Activated T-cell treated with anti-CD3 and anti-CD28 coated beads for 48 hours (primary cell): ENCODE data around the gene PPM1G.
"Not testable (repeated sequence)": the region's sequence is repeated elsewhere in the genome, so short reads cannot be mapped to it uniquely, and the experiment has no call there.

Experiments used
- DNase-seq: peaks from one replicate; pipeline ENCODE4 v3.0.0-alpha.2; 2020; ENCODE audit warnings: low read depth

PPM1G gene

DNA sequence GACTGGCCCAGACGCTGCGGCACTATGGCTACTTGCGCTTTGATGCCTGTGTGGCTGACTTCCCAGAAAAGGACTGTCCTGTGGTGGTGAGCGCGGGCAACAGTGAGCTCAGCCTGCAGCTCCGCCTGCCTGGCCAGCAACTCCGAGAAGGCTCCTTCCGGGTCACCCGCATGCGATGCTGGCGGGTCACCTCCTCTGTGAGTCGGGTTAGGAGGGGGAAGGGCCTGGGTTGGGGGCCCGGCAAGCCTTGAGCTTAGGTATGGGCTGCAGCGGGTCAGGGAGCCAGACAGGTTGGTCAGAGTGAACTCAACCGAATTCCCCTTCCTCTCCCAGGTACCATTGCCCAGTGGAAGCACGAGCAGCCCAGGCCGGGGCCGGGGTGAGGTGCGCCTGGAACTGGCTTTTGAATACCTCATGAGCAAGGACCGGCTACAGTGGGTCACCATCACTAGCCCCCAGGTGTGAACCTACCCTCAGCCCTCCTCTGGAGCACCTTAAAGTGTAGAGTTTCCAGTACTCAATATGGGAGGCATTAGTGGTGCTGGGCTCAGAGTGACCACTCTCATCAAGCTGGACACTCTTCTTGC lies 33.8 kb downstream of the PPM1G start:
- DNase-seq = no peak

DNA sequence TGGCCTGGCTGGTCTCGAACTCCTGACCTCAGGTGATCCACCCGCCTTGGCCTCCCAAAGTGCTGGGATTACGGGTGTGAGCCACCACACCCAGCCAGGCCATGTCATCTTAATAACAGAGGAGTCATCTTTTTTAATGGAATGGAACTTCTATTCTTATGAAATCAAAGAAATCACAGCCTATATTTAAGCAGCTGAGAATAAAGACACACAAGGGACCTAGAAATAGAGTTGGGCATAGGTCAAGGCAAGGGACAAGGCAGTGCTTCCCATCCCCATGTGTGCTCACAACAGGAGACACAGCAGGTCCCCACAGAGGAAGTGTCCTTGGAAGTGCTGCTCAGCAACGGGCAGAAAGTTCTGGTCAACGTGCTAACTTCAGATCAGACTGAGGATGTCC lies 35.8 kb downstream of the PPM1G start:
- no peak for DNase-seq

DNA sequence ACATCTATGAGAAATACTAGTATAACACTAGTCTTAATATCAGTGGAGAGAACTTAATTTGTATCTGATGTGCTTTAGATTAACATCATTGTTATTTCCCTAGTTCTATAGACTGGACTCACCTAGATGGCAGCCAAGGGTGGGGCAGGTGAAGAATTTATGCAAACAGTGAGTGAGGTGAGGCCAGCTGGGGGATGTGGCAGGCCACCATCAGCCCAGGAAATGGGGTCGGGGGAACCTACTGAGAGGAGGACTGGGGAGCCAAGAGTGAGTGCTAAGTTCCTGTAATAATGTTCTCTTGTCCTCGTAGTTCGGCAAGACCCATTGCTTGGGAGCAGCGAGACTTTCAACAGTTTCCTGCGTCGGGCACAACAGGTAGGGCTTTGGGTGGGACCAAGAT lies 36.5 kb downstream of the PPM1G start:
- DNase-seq = no peak

DNA sequence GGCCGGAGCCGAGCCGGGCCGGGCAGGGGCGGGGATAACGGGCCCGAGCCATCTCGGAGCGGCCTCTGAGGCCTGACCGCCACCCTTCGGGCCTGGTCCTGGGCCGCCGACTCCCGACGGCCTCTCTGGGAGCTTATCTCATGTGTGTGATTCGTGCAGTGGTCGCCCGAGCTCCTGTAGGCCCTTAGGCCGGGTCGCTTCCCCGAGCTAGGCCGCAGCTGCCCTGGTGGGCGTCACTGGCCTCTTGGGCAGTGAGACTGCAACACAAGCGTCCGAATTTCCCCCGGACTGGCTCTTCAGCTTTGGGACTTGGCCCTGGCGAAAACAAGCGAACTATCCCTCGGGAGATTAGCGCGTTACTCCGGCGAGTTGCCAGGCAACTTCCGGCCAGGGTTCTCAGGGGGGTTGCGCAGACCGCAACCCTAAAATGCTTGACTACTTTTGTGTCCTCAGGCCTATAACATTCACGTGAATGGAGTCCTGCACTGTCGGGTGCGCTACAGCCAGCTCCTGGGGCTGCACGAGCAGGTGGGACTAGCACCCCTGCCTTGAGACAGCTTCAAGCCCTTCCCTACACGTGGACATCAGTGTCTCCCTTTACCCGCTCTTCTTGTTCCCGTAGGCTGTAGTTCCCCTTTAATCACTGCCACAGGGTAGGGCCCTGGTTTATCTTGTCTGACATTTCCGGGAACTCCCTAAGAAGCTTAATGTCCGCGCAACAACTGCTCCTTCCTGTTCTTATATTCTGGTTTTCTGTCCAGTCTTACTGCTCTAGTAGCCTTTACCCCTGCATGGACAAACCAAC lies 38.4 kb downstream of the PPM1G start:
- DNase-seq = no peak

DNA sequence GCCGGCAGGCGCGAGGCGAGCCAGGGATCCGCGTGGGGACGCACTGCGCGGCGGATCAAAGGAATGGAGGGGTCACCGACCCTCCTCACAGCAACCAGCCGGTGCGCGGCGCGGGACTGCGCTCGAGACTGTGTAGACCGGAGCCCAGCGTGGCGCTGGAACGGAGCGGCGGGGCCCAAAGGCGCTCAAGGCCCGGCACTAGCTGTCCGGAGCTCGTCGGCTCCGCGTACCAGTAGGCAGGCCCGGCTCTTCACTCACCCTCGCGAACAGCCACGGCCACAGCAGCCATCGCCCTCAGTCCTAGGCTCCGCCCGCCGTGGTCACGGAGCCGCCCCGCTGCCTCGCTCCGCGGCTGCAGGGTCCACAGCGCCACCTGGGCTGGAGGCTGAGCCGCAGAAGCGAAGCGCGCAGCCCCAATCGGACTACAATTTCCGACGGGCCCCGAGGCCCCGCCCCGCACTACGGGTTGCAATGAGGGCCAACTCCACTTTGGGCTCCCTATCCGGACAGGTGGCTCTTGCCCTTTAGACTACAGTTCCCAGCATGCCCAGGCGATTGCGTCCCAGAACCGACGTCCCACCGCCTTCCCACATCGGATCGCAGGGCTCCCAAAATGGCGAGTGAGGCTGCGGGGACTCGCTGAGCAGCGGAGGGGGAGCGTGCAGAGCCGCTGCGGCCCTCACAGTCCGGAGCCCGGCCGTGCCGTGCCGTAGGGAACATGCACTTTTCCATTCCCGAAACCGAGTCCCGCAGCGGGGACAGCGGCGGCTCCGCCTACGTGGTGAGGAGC lies 39.2 kb downstream of the PPM1G start, which contains the start of the genes EIF2B4 and SNX17:
TSS of gene EIF2B4 (minus strand) at position 313 of the 790 bp plus-strand sequence. CDS start at position 289, 24 bp downstream.
TSS of gene SNX17 (plus strand) at position 591 of the 790 bp plus-strand sequence. CDS start at position 719, 128 bp downstream.
- peak; percentile 99 for DNase-seq

DNA sequence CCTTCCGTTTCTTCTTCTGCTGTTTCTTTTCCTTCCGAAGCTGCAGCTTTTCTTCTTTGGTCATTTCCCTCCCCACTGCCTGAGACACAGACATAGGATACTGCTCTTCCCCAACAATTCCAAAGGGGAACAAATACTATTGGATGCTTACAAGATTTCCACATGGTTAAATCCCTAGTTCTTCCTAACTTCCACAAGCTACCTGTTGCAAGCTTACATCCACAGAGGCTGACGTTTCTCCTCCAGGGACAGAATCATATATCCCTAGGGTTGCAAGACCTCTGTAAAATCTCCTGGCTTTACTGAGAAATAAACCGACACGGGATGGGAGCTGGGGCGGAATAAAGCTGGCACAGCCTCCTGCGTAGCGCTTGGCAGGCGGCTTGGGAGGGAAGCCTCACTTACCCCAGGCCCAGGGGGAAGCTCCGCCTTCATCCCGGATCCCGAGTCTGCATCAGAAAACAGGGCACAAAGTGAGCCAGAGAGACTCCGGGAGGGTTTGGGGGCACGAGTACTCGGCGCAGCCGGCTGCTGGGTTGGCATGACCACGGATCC lies 39.8 kb downstream of the PPM1G start:
- DNase-seq = no peak

DNA sequence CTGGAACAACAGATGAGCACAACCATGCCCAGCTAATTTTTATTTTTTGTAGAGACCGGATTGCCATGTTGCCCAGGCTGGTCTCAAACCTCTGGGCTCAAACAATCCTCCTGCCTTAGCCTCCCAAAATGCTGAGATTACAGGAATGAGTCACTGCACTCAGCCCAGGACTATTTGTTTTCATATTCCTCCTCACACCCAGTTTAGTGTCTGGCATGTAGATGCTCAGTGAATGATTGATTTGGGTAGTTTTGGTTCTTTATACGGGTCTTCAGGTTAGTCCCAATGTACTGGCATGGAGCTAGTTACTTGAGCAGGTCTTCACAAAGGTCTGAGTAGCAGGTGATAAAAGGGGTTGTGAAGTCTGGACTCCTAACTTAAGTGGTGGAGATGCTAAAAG lies 45.5 kb downstream of the PPM1G start:
- DNase-seq = no peak

DNA sequence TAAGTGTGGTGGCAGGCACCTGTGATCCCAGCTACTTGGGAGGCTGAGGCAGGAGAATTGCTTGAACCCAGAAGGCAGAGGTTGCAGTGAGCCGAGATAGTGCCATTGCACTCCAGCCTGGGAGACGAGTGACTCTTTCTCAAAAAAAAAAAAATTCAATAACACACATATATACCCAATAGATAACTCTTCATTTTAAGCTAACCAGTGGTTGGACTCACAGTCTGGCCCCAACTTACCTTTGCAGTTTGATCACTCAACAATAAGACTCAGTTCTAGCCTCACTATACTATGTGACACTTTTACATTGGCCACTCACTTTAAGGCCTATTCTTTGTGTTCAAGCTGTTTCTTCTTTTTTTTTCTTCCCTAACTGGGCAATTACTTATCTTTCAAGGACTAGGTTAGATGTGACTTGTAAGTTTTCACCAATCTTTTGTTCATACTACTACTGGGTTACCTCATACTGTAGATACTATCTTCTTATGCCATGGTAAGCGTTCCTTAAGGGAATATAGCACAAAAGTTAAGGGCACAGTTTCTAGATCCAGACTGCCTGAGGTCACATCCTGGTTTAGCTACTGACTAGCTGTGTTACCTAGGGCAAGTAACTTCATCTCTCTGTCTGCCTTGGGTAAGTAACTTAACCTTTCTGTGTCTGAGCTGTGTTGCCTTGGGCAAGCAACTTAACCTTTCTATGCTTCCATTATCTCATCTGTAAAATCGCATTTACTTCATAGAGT lies 46.5 kb downstream of the PPM1G start:
- no peak for DNase-seq

DNA sequence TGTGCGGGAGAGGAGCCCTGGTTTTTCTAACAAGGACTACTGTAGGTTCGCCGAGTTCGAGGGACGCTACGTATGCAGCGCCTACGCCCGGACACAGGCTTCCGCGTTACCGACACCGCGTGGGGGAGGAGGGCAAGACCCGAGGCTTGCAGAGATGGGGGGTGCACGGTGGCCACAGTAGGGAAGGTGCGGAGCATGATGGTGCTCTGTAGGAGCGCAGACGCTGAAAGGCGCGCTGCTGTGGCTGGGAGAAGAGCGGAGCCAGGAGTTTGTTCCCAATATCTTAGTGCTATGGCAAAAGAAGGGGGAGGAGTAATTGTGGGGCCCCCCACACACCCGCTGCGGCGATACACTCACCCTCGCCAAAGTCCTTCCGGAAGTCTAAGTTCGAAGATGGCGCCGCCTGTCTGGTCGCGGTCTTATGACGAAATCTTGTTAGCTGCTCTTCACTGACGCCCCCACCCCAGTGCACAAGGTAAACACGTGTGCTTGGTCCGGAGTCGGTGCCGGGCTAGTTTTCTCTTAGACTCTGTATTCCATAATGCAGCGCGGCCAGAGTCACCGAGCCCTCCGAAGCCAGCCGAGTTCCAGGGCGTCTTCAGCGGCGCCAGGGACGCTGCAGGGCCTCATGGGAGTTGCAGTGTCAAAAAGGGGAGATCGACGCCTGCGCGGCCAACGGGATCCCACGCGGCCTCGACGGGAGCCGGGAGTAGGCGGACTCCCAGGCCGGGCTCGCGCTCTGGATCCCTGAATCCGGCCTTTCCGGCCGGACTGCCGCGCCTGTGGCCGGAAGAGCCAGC lies 52.8 kb downstream of the PPM1G start, which contains the start of gene GTF3C2:
TSS of gene GTF3C2 (minus strand) at position 383 of the 800 bp plus-strand sequence. CDS start 13,210 bp downstream, outside the sequence.
- DNase-seq = peak; percentile 85

DNA sequence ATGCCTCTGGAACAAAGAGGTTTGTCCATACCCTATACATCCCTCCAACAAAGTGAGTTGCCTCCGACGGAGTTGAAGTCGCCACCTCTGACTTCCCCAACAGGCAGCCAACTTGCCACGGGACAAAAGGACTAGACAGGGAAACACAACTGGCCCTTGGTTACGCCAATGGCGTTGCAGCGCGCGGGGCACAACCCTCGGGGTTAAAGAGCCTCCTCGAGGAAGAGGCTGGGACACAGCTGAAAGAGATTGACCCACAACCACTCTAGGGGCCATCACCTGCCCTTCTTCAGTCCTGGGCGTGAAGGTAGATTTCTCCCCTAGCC lies 53.4 kb downstream of the PPM1G start:
- no peak for DNase-seq

DNA sequence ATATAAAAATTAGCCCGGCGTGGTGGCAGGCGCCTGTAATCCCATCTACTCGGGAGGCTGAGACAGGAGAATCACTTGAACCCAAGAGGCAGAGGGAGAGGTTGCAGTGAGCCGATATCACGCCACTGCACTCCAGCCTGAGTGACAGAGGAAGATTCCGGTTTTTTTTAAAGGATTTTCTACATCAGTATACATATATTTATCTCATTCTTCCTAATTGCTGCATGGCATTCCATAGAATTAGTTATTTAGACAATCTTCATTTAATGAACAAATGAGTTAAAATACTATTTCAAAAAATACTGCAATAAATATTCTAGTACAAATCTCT lies 54.8 kb downstream of the PPM1G start:
- DNase-seq = no peak

DNA sequence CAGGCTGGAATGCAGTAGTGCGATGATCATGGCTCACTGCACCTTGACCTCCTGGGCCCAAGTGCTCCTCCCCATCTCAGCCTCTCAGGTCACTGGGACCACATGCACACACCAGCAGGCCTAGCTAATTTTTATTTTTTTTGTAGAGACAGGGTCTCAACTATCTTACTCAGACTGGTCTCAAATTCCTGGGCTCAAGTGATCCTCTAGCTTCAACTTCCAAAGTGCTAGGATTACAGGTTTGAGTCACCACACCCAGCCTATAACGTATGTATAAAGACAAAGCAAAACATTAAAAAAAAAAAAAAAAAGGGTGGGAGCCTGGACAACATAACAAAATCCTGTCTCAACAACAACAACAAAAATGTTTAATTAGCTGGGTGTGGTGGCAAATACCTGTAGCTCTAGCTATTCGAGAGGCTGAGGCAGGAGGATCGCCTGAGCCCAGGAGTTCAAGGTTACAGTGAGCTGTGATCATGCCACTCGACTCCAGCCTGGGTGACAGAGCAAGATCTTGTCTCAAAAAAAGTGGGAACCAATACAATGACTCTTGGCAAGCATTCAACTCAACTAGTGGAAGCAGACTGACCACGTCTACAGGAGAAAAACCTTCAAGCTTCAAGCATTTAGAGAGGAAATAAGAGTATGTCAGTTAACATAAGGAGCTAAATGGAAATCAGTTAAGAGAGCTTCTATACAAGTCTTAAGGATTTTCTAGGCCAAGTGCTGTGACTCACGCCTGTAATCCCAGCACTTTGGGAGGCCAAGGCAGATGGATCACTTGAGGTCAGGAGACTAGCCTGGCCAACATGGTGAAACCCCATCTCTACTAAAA lies 55.4 kb downstream of the PPM1G start:
- DNase-seq = no peak

DNA sequence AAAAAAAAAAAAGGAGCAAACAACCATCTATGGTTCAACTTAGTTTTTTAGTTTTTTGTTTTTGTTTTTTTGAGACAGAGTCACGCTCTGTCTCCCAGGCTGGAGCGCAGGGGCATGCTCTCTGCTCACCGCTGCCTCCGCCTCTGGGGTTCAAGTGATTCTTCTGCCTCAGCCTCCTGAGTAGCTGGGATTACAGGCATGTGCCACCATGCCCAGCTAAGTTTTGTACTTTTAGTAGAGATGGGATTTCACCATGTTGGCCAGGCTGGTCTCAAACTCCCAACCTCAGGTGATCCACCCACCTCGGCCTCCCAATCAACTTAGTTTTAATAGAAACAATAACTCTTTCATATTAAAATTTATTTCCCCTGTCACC lies 56.0 kb downstream of the PPM1G start:
- not testable (repeated sequence) for DNase-seq

DNA sequence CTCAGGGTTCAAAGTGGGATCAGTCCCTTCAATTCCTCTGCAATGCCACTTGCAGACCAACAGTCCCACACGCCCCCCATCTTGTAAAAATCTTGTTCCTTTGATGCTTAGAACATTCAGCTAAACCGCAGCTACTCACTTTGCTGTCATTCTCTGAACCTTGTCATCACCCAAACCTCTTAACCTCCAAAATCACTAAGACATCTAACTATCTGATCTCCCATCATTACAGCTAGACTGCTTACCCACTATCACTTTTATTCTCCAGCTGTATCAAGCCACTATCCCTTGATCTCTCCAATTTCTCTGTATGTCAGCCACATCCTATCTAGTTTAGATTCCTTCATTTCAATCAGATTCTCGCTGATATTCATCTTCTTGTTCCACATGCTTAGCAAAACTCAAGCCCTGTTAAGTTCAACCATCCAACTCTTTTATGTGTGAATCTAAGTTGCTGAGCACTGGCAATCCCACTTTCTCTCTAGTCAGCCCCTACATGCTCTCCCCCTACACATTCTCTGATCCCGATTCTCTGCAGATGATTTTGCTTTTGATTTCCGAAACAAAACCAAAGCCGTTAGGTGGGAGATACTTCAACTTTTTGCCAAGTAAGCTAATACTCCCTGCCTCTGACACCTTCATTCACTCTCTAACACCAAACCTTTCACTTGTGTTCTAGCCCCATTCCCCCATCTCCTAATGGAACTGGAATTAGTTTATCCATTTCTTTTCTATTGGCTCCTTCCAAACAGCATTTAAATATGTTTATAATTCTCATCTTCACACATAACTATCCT lies 57.4 kb downstream of the PPM1G start:
- DNase-seq = no peak

DNA sequence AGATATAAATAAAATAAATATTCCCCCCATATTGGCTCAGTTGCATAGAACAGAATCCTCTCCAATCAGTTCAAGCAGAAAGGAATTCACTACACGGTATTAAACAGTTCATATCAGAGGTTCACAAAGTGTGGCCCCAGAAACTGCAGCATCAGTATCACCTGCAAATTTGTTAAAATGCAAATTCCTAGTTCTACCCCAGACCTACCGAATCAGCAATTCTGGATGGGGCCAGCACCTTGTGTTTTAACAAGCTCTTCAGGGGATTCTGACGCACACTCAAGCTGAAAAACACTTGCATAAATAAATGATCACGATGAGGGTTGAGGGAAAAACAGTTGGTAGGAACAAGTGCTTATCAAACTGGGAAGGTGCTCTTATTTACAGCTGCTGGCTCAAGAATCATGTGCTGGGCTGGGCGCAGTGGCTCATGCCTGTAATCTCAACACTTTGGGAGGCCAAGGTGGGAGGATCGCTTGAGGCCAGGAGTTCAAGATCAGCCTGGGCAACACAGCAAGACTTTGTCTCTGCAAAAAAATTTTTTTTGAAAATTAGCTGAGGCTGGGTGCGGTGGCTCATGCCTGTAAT lies 59.2 kb downstream of the PPM1G start:
- DNase-seq = no peak

DNA sequence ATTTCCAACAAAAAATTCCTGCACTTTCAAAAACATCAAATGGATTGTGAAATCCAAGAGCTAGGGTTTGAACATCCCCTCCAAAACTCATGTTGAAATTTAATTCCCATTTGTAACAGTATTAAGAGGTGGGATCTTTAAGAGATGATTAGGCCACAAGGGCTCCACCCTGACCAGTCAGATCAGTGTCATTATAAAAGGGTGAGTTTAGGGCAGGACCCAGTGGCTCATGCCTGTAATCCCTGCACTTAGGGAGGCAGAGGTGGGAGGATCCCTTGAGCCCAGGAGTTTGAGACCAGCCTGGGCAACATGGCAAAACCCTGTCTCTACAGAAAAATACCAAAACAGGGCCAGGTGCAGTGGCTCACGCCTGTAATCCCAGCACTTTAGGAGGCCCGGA lies 61.8 kb downstream of the PPM1G start:
- no peak for DNase-seq

DNA sequence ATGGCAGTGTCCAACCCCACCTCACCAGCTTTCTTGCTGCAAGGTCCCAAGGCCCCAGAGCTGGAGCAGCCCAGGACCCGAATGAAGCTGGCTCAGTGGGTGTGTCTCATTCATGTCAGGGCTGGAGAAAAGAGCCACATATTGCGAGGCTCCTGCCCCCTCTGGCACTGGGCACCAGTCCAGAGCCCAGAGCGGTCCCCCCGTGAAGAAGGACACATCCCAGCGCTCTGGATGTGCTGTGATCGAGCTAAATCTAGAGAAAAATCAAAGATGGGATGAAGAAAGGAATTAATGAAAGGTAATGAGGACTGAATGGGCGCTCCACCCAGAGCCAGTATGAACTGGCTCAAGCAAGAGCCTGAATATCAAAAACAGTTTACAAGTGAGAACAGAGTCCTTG lies 73.2 kb downstream of the PPM1G start:
- DNase-seq = no peak

DNA sequence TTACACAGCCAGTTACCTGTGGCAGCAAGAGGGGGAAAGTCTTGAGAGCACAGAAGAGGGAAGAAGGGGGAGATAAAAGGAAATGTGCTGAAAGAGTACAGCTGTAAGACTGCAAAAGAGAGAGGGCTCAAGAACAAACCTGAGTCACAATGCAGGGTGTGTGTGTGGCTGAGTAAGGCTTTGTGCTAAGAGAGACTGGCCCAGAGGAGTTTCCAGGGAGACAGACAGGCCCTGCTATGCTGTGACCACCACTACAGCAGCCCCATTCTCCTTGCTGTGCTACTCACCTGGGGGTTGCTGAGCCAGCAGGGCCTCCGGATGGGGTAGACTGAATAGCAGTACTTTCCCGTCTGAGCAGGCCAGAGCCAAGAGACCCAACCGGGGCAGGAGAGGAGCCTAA lies 74.1 kb downstream of the PPM1G start:
- no peak for DNase-seq
